GM12878 (cell line): Measurements from ENCODE around the gene C6orf15. TPM values are rescaled to one million over a fixed set of nuclear protein-coding genes. Genes with fewer than 3 reads are reported as not detected.
A peak's percentile ranks its signal among the peaks of the same experiment; 100 is the strongest.

ENCODE experiments used
- ATAC-seq: fragments of 200-7000 bp; cut with Tn5 transposase; 3 replicates; pipeline ENCODE4 v1.9.1; 2020; ENCODE audit warnings: mild to moderate bottlenecking, moderate library complexity
- BruUV-seq: library from RNA; stranded (reverse); fragments of 400-500 nt; replicated peaks from 2 replicates; lab custom pipeline; 2021; lab: Mats Ljungman, UMichigan
- CTCF ChIA-PET: fragments of 300-600 bp; sonication (Branson Sonifier 250); formaldehyde crosslinking; extraction: SDS; loops from one replicate; lab custom pipeline; 2021; ENCODE audit warnings: inconsistent platforms; lab: Yijun Ruan, JAX
- POLR2A ChIA-PET: fragments of 350-600 bp; formaldehyde crosslinking; extraction: SDS; loops from one replicate; lab custom pipeline; 2021; ENCODE audit warnings: inconsistent platforms; lab: Charles Lee
- RAD21 ChIA-PET: fragments of 300-600 bp; sonication (Branson Sonifier 250); formaldehyde crosslinking; loops from one replicate; lab custom pipeline; 2023; ENCODE audit warnings: antibody characterized with exemption; ENCODE audit not compliant: unreplicated experiment; lab: Charles Lee
- SMC1A ChIA-PET: fragments of 300-600 bp; sonication (Branson Sonifier 250); formaldehyde crosslinking; loops from one replicate; lab custom pipeline; 2023; ENCODE audit not compliant: unreplicated experiment, uncharacterized antibody; lab: Charles Lee
- DNase-seq: peaks from one replicate; pipeline ENCODE4 v3.0.0-alpha.2; 2011; ENCODE audit warnings: low read depth, low spot score
- FAIRE-seq: peaks from 3 replicates; lab custom pipeline; 2011; peaks lifted over from hg19 to GRCh38; lab: Jason Lieb, UNC
- H2AFZ ChIP-seq: 2 replicates; pipeline ENCODE4 v1.6.0; 2011; ENCODE audit warnings: low read depth, low read length, control low read depth; ENCODE audit not compliant: control insufficient read depth
- H3K27ac ChIP-seq: 2 replicates; pipeline ENCODE4 v1.5.1; 2011; ENCODE audit warnings: control low read depth; ENCODE audit not compliant: control insufficient read depth, insufficient read depth
- H3K27me3 ChIP-seq, 2 experiments: replicated peaks in 1 of 2; 2 replicates each; pipeline versions ENCODE4 v1.6.0 to v1.6.1; 2011; ENCODE audit warnings: low read length in 1 of 2; ENCODE audit not compliant: control insufficient read depth in 2 of 2, insufficient read depth in 2 of 2
- H3K36me3 ChIP-seq, 2 experiments: 2 replicates each; pipeline ENCODE4 v1.5.1; 2011; ENCODE audit warnings: low read length in 1 of 2; ENCODE audit not compliant: control insufficient read depth in 2 of 2, insufficient read depth in 2 of 2
- H3K4me1 ChIP-seq: 2 replicates; pipeline ENCODE4 v1.6.1; 2011; ENCODE audit warnings: mild to moderate bottlenecking, low read length, moderate library complexity, mixed read lengths; ENCODE audit not compliant: control insufficient read depth, insufficient read depth
- H3K4me2 ChIP-seq: 2 replicates; pipeline ENCODE4 v1.6.0; 2011; ENCODE audit warnings: control low read depth; ENCODE audit not compliant: control insufficient read depth, insufficient read depth
- H3K4me3 ChIP-seq: fragments of 200-600 bp; sonication (generic); 2 replicates; pipeline ENCODE4 v1.5.1; 2016
- H3K79me2 ChIP-seq: 2 replicates; pipeline ENCODE4 v1.6.0; 2011; ENCODE audit warnings: low read length; ENCODE audit not compliant: control insufficient read depth, insufficient read depth
- H3K9ac ChIP-seq: 2 replicates; pipeline ENCODE4 v1.8.0; 2011; ENCODE audit warnings: low read length, control low read depth, mixed read lengths; ENCODE audit not compliant: control insufficient read depth, insufficient read depth
- H3K9me3 ChIP-seq: replicated peaks from 3 replicates; pipeline ENCODE4 v1.5.1; 2011; ENCODE audit warnings: mild to moderate bottlenecking, low read length; ENCODE audit not compliant: control insufficient read depth, insufficient read depth
- H4K20me1 ChIP-seq: 2 replicates; pipeline ENCODE4 v1.6.0; 2011; ENCODE audit not compliant: control insufficient read depth, insufficient read depth
- ASH2L ChIP-seq: fragments of 300-600, 200-600 bp; sonication (generic); IDR thresholded peaks from 2 replicates; pipeline ENCODE4 v1.6.1; 2017; ENCODE audit warnings: low read depth, mild to moderate bottlenecking, borderline replicate concordance
- CBX3 ChIP-seq: fragments of 200-600 bp; sonication (generic); IDR thresholded peaks from 2 replicates; pipeline ENCODE4 v1.6.1; 2016; ENCODE audit warnings: low read depth, borderline replicate concordance
- CEBPB ChIP-seq, 2 experiments: fragments of 150-350 bp in 1 of 2; IDR thresholded peaks; 2 replicates each; pipeline ENCODE4 v1.6.1; 2012 to 2014; ENCODE audit warnings: low read depth in 2 of 2, low read length in 2 of 2, borderline replicate concordance in 1 of 2, inconsistent platforms in 1 of 2
- E2F4 ChIP-seq: IDR thresholded peaks from 2 replicates; pipeline ENCODE4 v1.6.1; 2012; ENCODE audit warnings: low read depth, low read length, improper control_type of control experiment
- EP300 ChIP-seq, 2 experiments: fragments of 150-350 bp in 1 of 2; IDR thresholded peaks; 2 replicates each; pipeline ENCODE4 v1.6.1; 2011 to 2012; ENCODE audit warnings: low read depth in 2 of 2, low read length in 2 of 2, borderline replicate concordance in 1 of 2, improper control_type of control experiment in 1 of 2, inconsistent platforms in 1 of 2; ENCODE audit not compliant: control insufficient read depth in 1 of 2
- EZH2 ChIP-seq: IDR thresholded peaks from 2 replicates; pipeline ENCODE4 v1.6.1; 2012; ENCODE audit warnings: low read depth, mild to moderate bottlenecking, control low read depth, inconsistent platforms, low read length, borderline replicate concordance; ENCODE audit not compliant: control insufficient read depth
- JUND ChIP-seq: IDR thresholded peaks from 2 replicates; pipeline ENCODE4 v1.6.1; 2012; ENCODE audit warnings: low read depth, mild to moderate bottlenecking, low read length, improper control_type of control experiment, moderate library complexity
- MTA2 ChIP-seq: fragments of 450-650 bp; IDR thresholded peaks from 2 replicates; pipeline ENCODE4 v1.6.1; 2016; ENCODE audit warnings: low read depth, mild to moderate bottlenecking, moderate library complexity
- SREBF1 ChIP-seq: IDR thresholded peaks from 2 replicates; pipeline ENCODE4 v1.6.1; 2012; ENCODE audit warnings: mild to moderate bottlenecking, low read length
- SREBF2 ChIP-seq: IDR thresholded peaks from 2 replicates; pipeline ENCODE4 v1.6.1; 2012; ENCODE audit warnings: mild to moderate bottlenecking, low read length
- SUPT20H ChIP-seq: IDR thresholded peaks from 2 replicates; pipeline ENCODE4 v1.6.1; 2011; ENCODE audit warnings: low read depth, mild to moderate bottlenecking, low read length, moderate library complexity, borderline replicate concordance; ENCODE audit not compliant: control insufficient read depth
- TCF3 ChIP-seq: IDR thresholded peaks from 2 replicates; pipeline ENCODE4 v1.6.1; 2012; ENCODE audit warnings: low read depth, mild to moderate bottlenecking, low read length, borderline replicate concordance; ENCODE audit not compliant: insufficient read depth
- USF1 ChIP-seq: IDR thresholded peaks from 2 replicates; pipeline ENCODE4 v1.6.1; 2011; ENCODE audit warnings: borderline replicate concordance, low read depth, mild to moderate bottlenecking, moderate library complexity, mixed read lengths, low read length; ENCODE audit not compliant: insufficient read depth; ENCODE audit errors: extremely low read length
- ZNF622 ChIP-seq: fragments of 450-650 bp; IDR thresholded peaks from 2 replicates; pipeline ENCODE4 v1.6.1; 2017; ENCODE audit warnings: mild to moderate bottlenecking, inconsistent platforms
- WGBS: methylation state at CpG from one replicate; pipeline ENCODE4 v1.1.6; 2016; ENCODE audit warnings: low lambda C conversion rate; ENCODE audit not compliant: insufficient replicate concordance, insufficient coverage; ENCODE audit errors: missing lambda C conversion rate; 5-methylcytosine and 5-hydroxymethylcytosine counted together
- in situ Hi-C: fragments of 300-500 bp; cut with MboI; formaldehyde crosslinking; loops from 9 replicates; pipeline ENCODE4 v1.14.3; 2018; ENCODE audit warnings: mixed read lengths
- intact Hi-C: fragments of 100-400 bp; cut with micrococcal nuclease; formaldehyde crosslinking; loops from one replicate; pipeline ENCODE4 v1.14.2; 2022; ENCODE audit not compliant: unreplicated experiment
- polyA plus RNA-seq, 11 experiments: library from polyadenylated mRNA; depleted of rRNA in 4 of 11; unstranded in 6 of 11; stranded (reverse) in 5 of 11; fragments of >200 nt; fragmentation: Nextera tagmentation in 4 of 11; fragmentation: Illumina TruSeq in 1 of 11; extraction: Ambion mirVana in 4 of 11; extraction: Trizol in 1 of 11; gene quantifications; 1 replicate in 1 of 11; 2 replicates in 10 of 11; pipeline versions ENCODE4 v1.2.1 to v1.2.3, GENCODE V29; 2011 to 2016; ENCODE audit warnings: inconsistent platforms in 2 of 11, missing spikeins in 2 of 11, low read depth in 1 of 11
- total RNA-seq, 4 experiments: library from RNA; depleted of rRNA in 3 of 4; stranded (reverse); fragments of >200 nt in 3 of 4; fragmentation: Illumina TruSeq in 1 of 4; extraction: Trizol in 1 of 4; gene quantifications; 2 replicates each; pipeline versions ENCODE4 v1.2.1 to v1.2.3, GENCODE V29; 2013 to 2021

Gene C6orf15
- total and polyA plus RNA-seq, 10 of the 15 experiments (the other 5 are each of a cell fraction or from before 2014, with no cell fraction given) = not detected

- no peaks in the 10 kb centered on the region for H3K9me3 ChIP-seq
- ChIA-PET POLR2A (interaction anchor here (0.6 kb wide), 1 partner anchor 11 kb away, joined by 4 read pairs; no protein-coding TSS in a partner anchor), CTCF (no interaction called here), SMC1A (interaction anchor here (1.2 to 1.3 kb wide), 2 partner anchors 11 to 42 kb away, joined by 3 read pairs; partner anchors contain the start of gene PSORS1C2), RAD21 (no interaction called here)
- no peaks in the 10 kb centered on the region for H3K27me3 ChIP-seq
- FAIRE-seq = no peak
- no TSS peak for BruUV-seq
- no peak for ATAC-seq
- H3K9ac ChIP-seq = no peak overlapping the region
- 95% methylated on average over 6 of the region's 6 CpGs for WGBS
- H3K4me2 ChIP-seq = no peak overlapping the region
- H3K79me2 ChIP-seq = no peaks in the 10 kb centered on the region
- no peak overlapping the region for H2AFZ ChIP-seq
- intact Hi-C loops = no loop called here
- H3K36me3 ChIP-seq = no peaks in the 10 kb centered on the region; a peak in 1 of 4 replicates
- no peak for TF ChIP-seq CBX3
- TF ChIP-seq USF1 = no peak
- H3K27ac ChIP-seq = no peak overlapping the region
- no peak for DNase-seq
- H4K20me1 ChIP-seq = no peaks in the 10 kb centered on the region
- peaks cover 4% of the 10 kb centered on the region; the same call in 1 of the 2 replicates for H3K4me1 ChIP-seq
- H3K4me3 ChIP-seq = no peak overlapping the region
- in situ Hi-C loops = no loop called here
These were observed 37.6 kb upstream of the C6orf15 start for GRCh38 chr6:31149827-31150447.

GRCh38 chr6:31145386-31145785 lies 33.0 kb upstream of the C6orf15 start:
- intact Hi-C loops = no loop called here
- WGBS = 88% methylated on average over 10 of the region's 10 CpGs
- Histone ChIP-seq H4K20me1 (no peaks in the 10 kb centered on the region), H3K4me3 (no peak overlapping the region), H3K4me2 (no peak overlapping the region), H3K9ac (no peak overlapping the region), H3K27ac (no peak overlapping the region), H3K27me3 (no peaks in the 10 kb centered on the region), H3K4me1 (peaks cover 4% of the 10 kb centered on the region; the same call in 1 of the 2 replicates), H3K9me3 (no peaks in the 10 kb centered on the region), H3K36me3 (peaks cover 0 to 4% of the 10 kb centered on the region in 2 experiments; a peak in 1 of 4 replicates), H3K79me2 (no peaks in the 10 kb centered on the region), H2AFZ (no peak overlapping the region)
- FAIRE-seq (no peak), ATAC-seq (no peak), DNase-seq (no peak)
- BruUV-seq = TSS peak; percentile 45
- ChIA-PET SMC1A (interaction anchor here (0.9 to 2.0 kb wide), 2 partner anchors 10 to 47 kb away, joined by 3 to 10 read pairs; no protein-coding TSS in a partner anchor), POLR2A (interaction anchor here (0.5 to 1.3 kb wide), 3 partner anchors 20 to 700 kb away, joined by 3 read pairs; no protein-coding TSS in a partner anchor), CTCF (interaction anchor here (1.0 to 22.9 kb wide), 4 partner anchors 15 to 221 kb away, joined by 3 to 326 read pairs (median 4); no protein-coding TSS in a partner anchor), RAD21 (interaction anchor here (0.6 to 1.1 kb wide), 2 partner anchors 47 to 221 kb away, joined by 4 read pairs; no protein-coding TSS in a partner anchor)
- in situ Hi-C loops = no loop called here
- TF ChIP-seq CEBPB (IDR thresholded peaks at IDR 0.05; ENCODE audit: borderline replicate concordance in 1 of 2, low read depth in 2 of 2, low read length in 2 of 2) = no peak
- TF ChIP-seq EP300 (IDR thresholded peaks at IDR 0.05; ENCODE audit: borderline replicate concordance in 1 of 2, control insufficient read depth in 1 of 2, low read depth in 2 of 2, low read length in 2 of 2) = no peak
- no peak for TF ChIP-seq EZH2
- no peak for TF ChIP-seq MTA2
- TF ChIP-seq ZNF622 = no peak
- TF ChIP-seq SUPT20H = no peak
- TF ChIP-seq SREBF1 = no peak
- no peak for TF ChIP-seq TCF3
- TF ChIP-seq ASH2L = no peak
- TF ChIP-seq SREBF2 = no peak
- TF ChIP-seq E2F4 = no peak
- no peak for TF ChIP-seq JUND
